Naive thymus-derived CD4-positive, alpha-beta T cell (primary cell): ENCODE measurements around the gene BRCA1. TPM values are rescaled to one million over a fixed set of nuclear protein-coding genes. Genes with fewer than 3 reads are reported as not detected.
"Not testable (repeated sequence)": the region's sequence is repeated elsewhere in the genome, so short reads cannot be mapped to it uniquely, and the experiment has no call there.

Source experiments
- ATAC-seq: fragments of 150-1000 bp; cut with Tn5 transposase; 2 replicates; pipeline ENCODE4 v1.10.0; 2021; ENCODE audit warnings: mild to moderate bottlenecking, moderate library complexity
- CTCF ChIA-PET: fragments of 350-600 bp; sonication (Branson Sonifier 250); formaldehyde crosslinking; loops from one replicate; lab custom pipeline; 2021; ENCODE audit warnings: antibody characterized with exemption; lab: Charles Lee
- POLR2A ChIA-PET: fragments of 350-600 bp; sonication (Branson Sonifier 250); formaldehyde crosslinking; loops from one replicate; lab custom pipeline; 2021; ENCODE audit warnings: antibody characterized with exemption, inconsistent platforms; lab: Charles Lee
- DNase-seq, 9 donors: peaks; one replicate each; pipeline versions ENCODE4 v3.0.0 to v3.0.0-alpha.2; 2020 to 2022; ENCODE audit warnings: mixed read lengths in 1 of 9
- H3K27ac ChIP-seq: one replicate; pipeline ENCODE4 v1.7.0; 2013; ENCODE audit warnings: mild to moderate bottlenecking, low read depth, low read length, moderate library complexity
- H3K27me3 ChIP-seq, 2 donors: one replicate each; pipeline ENCODE4 v1.7.0; 2013; ENCODE audit warnings: low read length in 2 of 2, mild to moderate bottlenecking in 2 of 2, moderate library complexity in 2 of 2; ENCODE audit not compliant: control insufficient read depth in 2 of 2, insufficient read depth in 2 of 2
- H3K36me3 ChIP-seq, 3 experiments: 1 replicate in 2 of 3; 2 replicates in 1 of 3; pipeline ENCODE4 v1.7.0; 2013; ENCODE audit warnings: low read length in 3 of 3, mild to moderate bottlenecking in 3 of 3, moderate library complexity in 1 of 3; ENCODE audit not compliant: insufficient read depth in 3 of 3, control insufficient read depth in 2 of 3
- H3K4me1 ChIP-seq, 2 donors: one replicate each; pipeline ENCODE4 v1.7.0; 2013; ENCODE audit warnings: low read length in 2 of 2, mild to moderate bottlenecking in 2 of 2, moderate library complexity in 1 of 2; ENCODE audit not compliant: control insufficient read depth in 2 of 2, insufficient read depth in 2 of 2
- H3K4me3 ChIP-seq: 2 replicates; pipeline ENCODE4 v1.7.0; 2013; ENCODE audit warnings: mild to moderate bottlenecking, low read length
- H3K9me3 ChIP-seq, 3 experiments: 1 replicate in 2 of 3; 2 replicates in 1 of 3; pipeline ENCODE4 v1.7.0; 2013; ENCODE audit warnings: low read length in 3 of 3; ENCODE audit not compliant: control insufficient read depth in 2 of 3
- H3K27ac Mint-ChIP-seq, 9 donors: one replicate each; pipeline ENCODE4 v1.8.0; 2020 to 2022; ENCODE audit warnings: mixed read lengths in 9 of 9, mild to moderate bottlenecking in 8 of 9, moderate library complexity in 5 of 9, inconsistent platforms in 2 of 9
- H3K27me3 Mint-ChIP-seq, 5 donors: one replicate each; pipeline ENCODE4 v1.8.0; 2021 to 2022; ENCODE audit warnings: mixed read lengths in 5 of 5, mild to moderate bottlenecking in 1 of 5
- H3K36me3 Mint-ChIP-seq, 5 donors: one replicate each; pipeline ENCODE4 v1.8.0; 2020 to 2022; ENCODE audit warnings: mixed read lengths in 5 of 5, mild to moderate bottlenecking in 3 of 5, inconsistent platforms in 1 of 5
- H3K4me1 Mint-ChIP-seq, 7 donors: one replicate each; pipeline ENCODE4 v1.8.0; 2020 to 2022; ENCODE audit warnings: mixed read lengths in 7 of 7, mild to moderate bottlenecking in 3 of 7, inconsistent platforms in 1 of 7
- H3K4me3 Mint-ChIP-seq, 10 donors: one replicate each; pipeline ENCODE4 v1.8.0; 2020 to 2022; ENCODE audit warnings: mild to moderate bottlenecking in 10 of 10, mixed read lengths in 10 of 10, moderate library complexity in 6 of 10, inconsistent platforms in 2 of 10
- H3K9me3 Mint-ChIP-seq, 11 donors: one replicate each; pipeline ENCODE4 v1.8.0; 2020 to 2022; ENCODE audit warnings: mixed read lengths in 11 of 11, mild to moderate bottlenecking in 4 of 11, inconsistent platforms in 1 of 11, moderate library complexity in 1 of 11
- intact Hi-C, 2 donors: fragments of 100-400 bp; cut with micrococcal nuclease; formaldehyde crosslinking; loops; one replicate each; pipeline ENCODE4 v1.15.1; 2023
- polyA plus RNA-seq, 2 donors: library from polyadenylated mRNA; unstranded; fragments of 300-500 nt; fragmentation: Illumina TruSeq; gene quantifications; one replicate each; pipeline ENCODE4 v1.2.3, GENCODE V29; 2021
- total RNA-seq, 6 experiments: library from RNA in 5 of 6; stranded (reverse) in 5 of 6; gene quantifications; 1 replicate in 5 of 6; 2 replicates in 1 of 6; pipeline ENCODE4 v1.2.3 and lab custom pipeline; 2021 to 2026

The BRCA1 gene
- total and polyA plus RNA-seq, 7 experiments from 2014 or later, result 1.1 to 54.1 (median 4.5) TPM

DNA sequence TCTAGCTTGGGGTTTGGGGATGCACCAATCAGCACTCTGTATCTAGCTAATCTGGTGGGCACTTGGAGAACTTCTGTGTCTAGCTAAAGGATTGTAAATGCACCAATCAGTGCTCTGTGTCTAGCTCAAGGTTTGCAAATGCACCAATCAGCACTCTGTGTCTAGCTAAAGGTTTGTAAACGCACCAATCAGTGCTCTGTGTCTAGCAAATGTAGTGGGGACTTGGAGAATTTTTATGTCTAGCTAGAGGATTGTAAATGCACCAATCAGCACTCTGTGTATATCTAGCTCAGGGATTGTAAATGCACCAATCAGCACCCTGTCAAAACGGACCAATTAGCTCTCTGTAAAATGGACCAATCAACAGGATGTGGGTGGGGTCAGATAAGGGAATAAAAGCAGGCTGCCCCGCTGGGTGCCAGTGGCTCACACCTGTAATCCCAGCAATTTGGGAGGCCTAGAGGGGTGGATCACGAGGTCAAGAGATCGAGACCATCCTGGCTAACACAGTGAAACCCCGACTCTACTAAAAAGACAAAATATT is 2.2 kb upstream of the BRCA1 start:
- H3K4me1 Mint-ChIP-seq, result peaks cover 14 to 44% (median 36%) of the 10 kb centered on the region in 7 donors
- DNase-seq, H3K4me3 ChIP-seq, H3K27me3 Mint-ChIP-seq, ATAC-seq, H3K9me3 ChIP-seq, CTCF ChIA-PET, H3K4me1 ChIP-seq, H3K27me3 ChIP-seq, H3K9me3 Mint-ChIP-seq, H3K27ac ChIP-seq: not testable (repeated sequence)
- intact Hi-C loops, result loop anchor here in 1 of 2 donors (5.0 kb wide), 1 partner anchor 305 kb away; the partner anchor contains the start of gene BECN1
- H3K36me3 ChIP-seq, result peaks cover 0 to 10% (median 0%) of the 10 kb centered on the region in 3 experiments
- POLR2A ChIA-PET, result interaction anchor here (0.7 to 2.3 kb wide), 2 partner anchors 9 to 44 kb away, joined by 4 to 9 read pairs; partner anchors contain the start of gene NBR1
- peak overlapping the region; percentile 47 to 77 (median 58) for H3K4me3 Mint-ChIP-seq
- H3K27ac Mint-ChIP-seq, result peak overlapping the region in 5 of 9 donors; percentile 25 to 80 (median 74)
- H3K36me3 Mint-ChIP-seq, result peaks cover 0 to 24% (median 7%) of the 10 kb centered on the region in 5 donors

DNA sequence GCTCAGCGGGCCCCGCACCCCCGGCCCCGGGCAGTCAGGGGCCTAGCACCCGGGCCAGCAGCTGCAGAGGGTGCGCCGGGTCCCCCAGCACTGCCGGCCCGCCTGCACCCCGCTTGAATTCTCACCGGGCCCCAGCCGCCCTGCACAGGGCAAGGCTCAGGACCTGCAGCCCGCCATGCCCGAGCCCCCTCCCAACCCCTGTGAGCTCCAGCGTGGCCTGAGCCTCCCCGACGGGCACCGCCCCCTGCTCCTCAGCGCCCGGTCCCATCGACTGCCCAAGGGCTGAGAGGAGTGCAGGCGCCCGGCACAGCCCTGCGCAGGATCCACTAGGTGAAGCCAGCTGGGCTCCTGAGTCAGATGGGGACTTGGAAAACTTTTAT is 1.7 kb upstream of the BRCA1 start:
- no peak overlapping the region for H3K27ac ChIP-seq
- Mint-ChIP-seq H3K4me3 (peak overlapping the region in 8 of 10 donors; percentile 47 to 77 (median 58)), H3K27ac (peak overlapping the region in 4 of 9 donors; percentile 25 to 80 (median 76)), H3K36me3 (peaks cover 0 to 19% (median 7%) of the 10 kb centered on the region in 5 donors), H3K9me3 (peaks cover 0 to 2% (median 0%) of the 10 kb centered on the region in 11 donors), H3K4me1 (peaks cover 14 to 44% (median 36%) of the 10 kb centered on the region in 7 donors), H3K27me3 (no peaks in the 10 kb centered on the region)
- no peak for ATAC-seq
- CTCF ChIA-PET, result no interaction called here
- no peak for DNase-seq
- POLR2A ChIA-PET, result interaction anchor here (0.7 to 2.3 kb wide), 3 partner anchors 9 to 45 kb away, joined by 3 to 9 read pairs (median 4); partner anchors contain the start of gene NBR1
- H3K9me3 ChIP-seq, result no peaks in the 10 kb centered on the region
- no peaks in the 10 kb centered on the region for H3K27me3 ChIP-seq
- H3K36me3 ChIP-seq, result peaks cover 0 to 10% (median 0%) of the 10 kb centered on the region in 3 experiments
- no peak overlapping the region for H3K4me3 ChIP-seq
- intact Hi-C loops, result loop anchor here in 1 of 2 donors (5.0 kb wide), 1 partner anchor 305 kb away; the partner anchor contains the start of gene BECN1
- peaks cover 6 to 8% of the 10 kb centered on the region in 2 donors for H3K4me1 ChIP-seq

DNA sequence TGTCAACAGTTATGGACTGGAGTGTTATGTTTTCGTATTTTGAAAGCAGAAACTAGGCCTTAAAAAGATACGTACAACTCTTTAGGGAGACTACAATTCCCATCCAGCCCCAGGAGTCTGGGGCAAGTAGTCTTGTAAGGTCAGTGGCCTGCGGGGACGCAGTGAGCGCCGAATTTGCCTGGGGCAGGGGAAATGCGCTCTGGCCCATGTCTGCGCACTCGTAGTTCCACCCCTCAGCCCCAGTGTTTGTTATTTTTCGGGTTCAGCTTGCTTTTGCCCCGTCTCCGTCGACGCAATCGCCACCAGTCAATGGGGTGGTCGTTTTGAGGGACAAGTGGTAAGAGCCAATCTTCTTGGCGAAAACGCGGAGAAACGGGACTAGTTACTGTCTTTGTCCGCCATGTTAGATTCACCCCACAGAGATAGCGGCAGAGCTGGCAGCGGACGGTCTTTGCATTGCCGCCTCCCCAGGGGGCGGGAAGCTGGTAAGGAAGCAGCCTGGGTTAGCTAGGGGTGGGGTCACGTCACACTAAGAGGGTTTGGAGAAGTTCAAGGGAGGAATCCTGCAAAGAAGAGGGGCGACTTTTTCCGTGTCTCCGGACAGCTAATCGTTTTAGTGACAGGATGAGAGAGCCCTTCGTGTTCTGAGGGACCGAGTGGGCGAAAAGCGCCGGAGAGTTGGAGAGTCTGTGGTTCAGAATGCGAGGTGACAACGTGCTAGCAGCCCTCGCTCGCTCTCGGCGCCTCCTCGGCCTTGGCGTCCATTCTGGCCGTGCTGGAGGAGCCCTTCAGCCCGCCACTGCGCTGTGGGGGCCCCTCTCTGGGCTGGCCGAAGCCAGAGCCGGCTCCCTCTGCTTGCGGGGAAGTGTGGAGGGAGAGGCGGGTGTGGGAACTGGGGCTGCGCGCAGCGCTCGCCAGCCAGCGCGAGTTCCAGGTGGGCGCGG is 1.1 kb upstream of the BRCA1 start:
- intact Hi-C loops, result loop anchor here (1.0 to 5.0 kb wide), 9 partner anchors 44 to 517 kb away; partner anchors contain the start of genes DHX8 (in 2 of the 2), RPL27 (in 2 of the 2), TMEM106A (in 2 of the 2) and BECN1 (in 1 of the 2)
- H3K27ac ChIP-seq, result peak overlapping the region; percentile 83
- no peaks in the 10 kb centered on the region for H3K27me3 ChIP-seq
- no peaks in the 10 kb centered on the region for H3K27me3 Mint-ChIP-seq
- ATAC-seq (no peak), DNase-seq (peak in 2 of 9 donors; percentile 3 to 18)
- H3K4me3 ChIP-seq, result peak overlapping the region; percentile 83
- peaks cover 0 to 2% (median 0%) of the 10 kb centered on the region in 11 donors for H3K9me3 Mint-ChIP-seq
- no peaks in the 10 kb centered on the region for H3K9me3 ChIP-seq
- H3K4me1 ChIP-seq, result peaks cover 6 to 8% of the 10 kb centered on the region in 2 donors
- peaks cover 0 to 19% (median 7%) of the 10 kb centered on the region in 5 donors for H3K36me3 Mint-ChIP-seq
- H3K36me3 ChIP-seq, result peaks cover 0 to 10% (median 0%) of the 10 kb centered on the region in 3 experiments
- H3K4me3 Mint-ChIP-seq, result peak overlapping the region; percentile 88 to 97 (median 94)
- peaks cover 14 to 44% (median 36%) of the 10 kb centered on the region in 7 donors for H3K4me1 Mint-ChIP-seq
- ChIA-PET CTCF (no interaction called here), POLR2A (interaction anchor here (1.2 to 2.3 kb wide), 2 partner anchors 44 to 45 kb away, joined by 3 to 9 read pairs; partner anchors contain the start of gene NBR1)
- peak overlapping the region; percentile 54 to 98 (median 93) for H3K27ac Mint-ChIP-seq

- H3K36me3 Mint-ChIP-seq, result peaks cover 0 to 2% (median 0%) of the 10 kb centered on the region in 5 donors
- ChIA-PET POLR2A (interaction anchor here (0.9 kb wide), 1 partner anchor 8 kb away, joined by 4 read pairs; no protein-coding TSS in a partner anchor), CTCF (no interaction called here)
These were observed 6.2 kb downstream of the BRCA1 start for GRCh38 chr17:43118679-43119615.

GRCh38 chr17:43114151-43114552 is 11.0 kb downstream of the BRCA1 start:
- Histone ChIP-seq H3K27ac (no peak overlapping the region), H3K27me3 (no peaks in the 10 kb centered on the region), H3K36me3 (no peaks in the 10 kb centered on the region), H3K4me3 (no peak overlapping the region), H3K4me1 (no peaks in the 10 kb centered on the region), H3K9me3 (no peaks in the 10 kb centered on the region)
- Mint-ChIP-seq H3K27me3 (no peaks in the 10 kb centered on the region), H3K9me3 (no peaks in the 10 kb centered on the region), H3K27ac (no peak overlapping the region), H3K4me1 (peaks cover 0 to 3% (median 0%) of the 10 kb centered on the region in 7 donors), H3K36me3 (peaks cover 0 to 8% (median 0%) of the 10 kb centered on the region in 5 donors), H3K4me3 (no peak overlapping the region)
- intact Hi-C loops, result no loop called here
- CTCF ChIA-PET, result no interaction called here
- POLR2A ChIA-PET, result interaction anchor here (1.3 kb wide), 1 partner anchor 11 kb away, joined by 6 read pairs; the partner anchor contains the start of gene BRCA1
- DNase-seq (no peak), ATAC-seq (no peak)

More at GRCh38 chr17:43118679-43119615, 6.2 kb downstream of the BRCA1 start:
- Histone ChIP-seq H3K4me1 (no peaks in the 10 kb centered on the region), H3K9me3 (no peaks in the 10 kb centered on the region), H3K36me3 (no peaks in the 10 kb centered on the region), H3K27ac (no peak overlapping the region), H3K27me3 (no peaks in the 10 kb centered on the region), H3K4me3 (no peak overlapping the region)
- Mint-ChIP-seq H3K9me3 (no peaks in the 10 kb centered on the region), H3K4me1 (peaks cover 0 to 11% (median 0%) of the 10 kb centered on the region in 7 donors), H3K27me3 (no peaks in the 10 kb centered on the region), H3K27ac (no peak overlapping the region), H3K4me3 (no peak overlapping the region)
- DNase-seq (no peak), ATAC-seq (no peak)
- intact Hi-C loops, result no loop called here
